Motor neuron (in vitro differentiated cells): ENCODE data around the gene DEFB128. TPM values are rescaled to one million over a fixed set of nuclear protein-coding genes. Genes with fewer than 3 reads are reported as not detected.

Experiments
- total RNA-seq, 8 experiments: library from RNA; unstranded; fragments of 300-600 nt; gene quantifications; 2 replicates each; pipeline versions ENCODE4 v1.2.3 to v1.2.4, GENCODE V29; 2022

The DEFB128 gene
- total RNA-seq, 8 experiments from 2014 or later, result not detected

Other genes with a start within 250 kb of the DEFB128 start
- gene DEFB125, start 102.0 kb downstream of the DEFB128 start, total RNA-seq, result under 1 TPM in 2 of 8 experiments, not detected in 6; 0.23 to 0.71 TPM
- gene DEFB126, start 47.1 kb downstream of the DEFB128 start, total RNA-seq, result not detected
- gene DEFB127, start 32.3 kb downstream of the DEFB128 start, total RNA-seq, result not detected
- gene DEFB129, start 37.5 kb upstream of the DEFB128 start, total RNA-seq, result not detected
- gene DEFB132, start 68.0 kb upstream of the DEFB128 start, total RNA-seq, result under 1 TPM in 2 of 8 experiments, not detected in 6; 0.15 to 0.52 TPM
- gene C20orf96, start 101.0 kb upstream of the DEFB128 start, total RNA-seq, result 10 to 100 TPM in 2 of 8 experiments, 1 to 10 TPM in 6; 2.4 to 11.7 (median 8.0) TPM
- 10 to 100 TPM; 14.3 to 31.7 (median 20.6) TPM for gene ZCCHC3, start 107.9 kb upstream of the DEFB128 start, total RNA-seq
- gene SOX12, start 135.8 kb upstream of the DEFB128 start, total RNA-seq, result 10 to 100 TPM in 7 of 8 experiments, 1 to 10 TPM in 1; 5.0 to 26.6 (median 19.0) TPM
- gene NRSN2, start 157.4 kb upstream of the DEFB128 start, total RNA-seq, result 10 to 100 TPM; 24.6 to 50.3 (median 31.4) TPM
- 10 to 100 TPM; 10.2 to 78.5 (median 33.6) TPM for gene TRIB3, start 191.0 kb upstream of the DEFB128 start, total RNA-seq
- 100 to 1,000 TPM in 1 of 8 experiments, 10 to 100 TPM in 7; 24.7 to 101 (median 45.5) TPM for gene RBCK1, start 218.6 kb upstream of the DEFB128 start, total RNA-seq